Right lobe of liver (tissue), 4 donors: ENCODE measurements around the gene BCL11B.

Source experiments
- CTCF ChIP-seq, 4 donors: fragments of 200-600 bp in 3 of 4; fragments of 450-650 bp in 1 of 4; IDR thresholded peaks; one replicate each; pipeline versions ENCODE4 v1.5.1 to v1.8.0; 2016 to 2022; ENCODE audit warnings: antibody characterized with exemption in 4 of 4, mild to moderate bottlenecking in 2 of 4
- POLR2A ChIP-seq: fragments of 450-650 bp; IDR thresholded peaks from one replicate; pipeline ENCODE4 v1.6.1; 2017; ENCODE audit warnings: antibody characterized with exemption, mild to moderate bottlenecking
- donor health status: DM: no; HTN: no; CAD: no.
- donor health status: DM: no; HTN: no; CAD: no.
- donor health status: DM: no; HTN: yes; CAD: no.

GRCh38 chr14:99216191-99216590 is 55.8 kb downstream of the BCL11B start:
- no peak for TF ChIP-seq CTCF (IDR thresholded peaks at IDR 0.05)
- no peak for TF ChIP-seq POLR2A
